Stromal cell of bone marrow (primary cell): ENCODE results near the gene GINM1.
A peak's percentile ranks its signal among the peaks of the same experiment; 100 is the strongest.

ENCODE experiments used
- DNase-seq: peaks from one replicate; pipeline ENCODE4 v3.0.0-alpha.2; 2012; ENCODE audit warnings: low read depth

GINM1 gene

DNA sequence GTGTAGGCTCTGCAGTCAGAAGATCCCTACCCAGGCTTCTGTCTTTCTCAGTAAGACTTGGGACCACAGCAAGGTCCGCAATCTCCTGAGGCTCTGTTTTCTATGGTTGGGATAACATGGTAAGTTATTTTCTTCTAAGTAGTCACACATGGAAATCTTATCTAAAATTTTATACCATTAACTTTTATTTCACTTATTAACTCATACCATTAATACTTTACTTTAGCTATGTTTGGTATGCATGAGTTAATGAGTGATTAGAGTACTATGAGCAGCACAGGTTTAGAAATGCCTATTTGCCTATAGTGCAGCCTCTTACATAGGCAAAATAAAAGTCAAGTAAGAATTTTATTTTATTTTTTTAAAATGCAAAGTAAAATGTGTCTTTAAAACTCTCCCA, 27.2 kb downstream of the GINM1 start:
- DNase-seq = no peak

DNA sequence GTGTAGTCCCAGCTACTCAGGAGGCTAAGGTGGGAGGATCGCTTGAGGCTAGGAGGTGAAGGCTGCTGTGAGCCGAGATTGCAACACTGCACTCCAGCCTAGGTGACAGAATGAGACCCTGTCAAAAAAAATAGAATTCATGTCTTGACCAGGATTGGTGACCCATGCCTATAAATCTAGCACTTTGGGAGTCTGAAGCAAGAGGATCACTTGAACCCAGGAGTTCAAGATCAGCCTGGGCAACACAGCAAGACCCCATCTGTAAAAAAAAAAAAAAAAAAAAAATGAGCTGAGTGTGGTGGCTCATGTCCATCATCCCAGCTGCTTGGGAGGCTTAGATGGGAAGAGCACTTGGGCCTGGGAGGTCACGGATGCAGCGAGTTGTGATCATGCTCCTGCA, 34.3 kb downstream of the GINM1 start:
- no peak for DNase-seq

DNA sequence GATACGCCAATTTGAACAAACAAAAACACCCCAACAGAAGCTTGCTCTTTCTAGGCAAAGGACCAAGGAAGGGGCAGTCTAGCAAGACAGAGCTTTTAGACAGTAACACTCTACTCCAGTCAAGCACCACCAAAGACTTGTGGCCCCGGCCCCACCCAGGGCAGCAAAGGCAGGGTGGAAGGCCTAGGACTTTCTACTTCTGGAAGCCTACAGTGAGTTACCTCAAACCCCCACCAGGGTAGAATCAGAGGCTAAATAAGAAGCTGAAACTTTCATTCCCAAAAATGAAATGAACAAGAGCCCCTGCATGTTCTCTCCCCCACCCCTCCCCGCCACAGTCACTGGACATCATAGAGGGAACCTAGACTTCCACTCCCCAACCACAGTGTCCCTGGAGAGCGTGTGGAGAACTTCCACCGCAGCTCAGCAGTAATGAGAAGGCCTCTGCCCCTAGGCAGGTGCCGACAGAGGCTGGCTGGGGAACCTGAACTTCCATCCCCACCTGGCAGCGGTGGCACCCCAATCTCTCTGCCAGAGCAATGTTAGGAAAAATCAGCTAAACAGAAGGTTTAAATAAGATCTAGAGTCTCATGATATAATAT, 42.3 kb downstream of the GINM1 start:
- no peak for DNase-seq

DNA sequence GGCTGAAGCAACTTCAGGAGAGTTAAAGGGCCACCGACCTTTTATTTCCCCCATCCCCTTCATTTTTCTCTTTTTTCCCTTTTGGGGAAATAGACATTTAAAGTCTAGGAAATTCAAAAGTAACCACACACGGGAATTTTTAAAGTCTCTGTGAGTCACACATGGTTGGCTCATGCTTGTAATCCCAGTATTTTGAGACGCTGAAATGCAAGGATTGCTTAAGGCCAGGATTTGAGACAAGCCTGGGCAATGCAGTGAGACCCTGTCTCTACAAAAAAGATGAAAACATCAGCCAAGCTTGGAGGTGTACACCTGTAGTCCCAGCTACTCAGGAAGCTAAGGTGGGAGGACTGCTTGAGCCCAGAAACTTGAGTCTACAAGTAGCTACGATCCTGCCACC, 48.2 kb downstream of the GINM1 start:
- peak; percentile 3 for DNase-seq

DNA sequence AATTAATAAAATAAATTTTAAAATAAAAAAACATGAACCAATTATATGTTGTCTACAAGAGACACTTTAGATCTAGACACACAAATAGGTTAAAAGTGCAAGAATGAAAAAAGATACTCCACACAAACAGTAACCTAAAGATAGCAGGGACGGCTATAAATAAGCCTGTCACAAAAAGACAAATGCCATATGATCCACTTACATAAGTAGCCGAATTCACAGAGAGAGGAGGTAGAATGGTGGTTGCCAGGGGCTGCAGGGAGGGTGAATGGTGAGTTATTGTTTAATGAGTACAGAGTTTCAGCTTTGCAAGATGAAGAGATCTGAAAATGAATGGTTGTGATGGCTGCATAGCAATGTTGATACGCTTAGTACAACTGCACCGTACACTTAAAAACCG, 49.6 kb downstream of the GINM1 start:
- no peak for DNase-seq

DNA sequence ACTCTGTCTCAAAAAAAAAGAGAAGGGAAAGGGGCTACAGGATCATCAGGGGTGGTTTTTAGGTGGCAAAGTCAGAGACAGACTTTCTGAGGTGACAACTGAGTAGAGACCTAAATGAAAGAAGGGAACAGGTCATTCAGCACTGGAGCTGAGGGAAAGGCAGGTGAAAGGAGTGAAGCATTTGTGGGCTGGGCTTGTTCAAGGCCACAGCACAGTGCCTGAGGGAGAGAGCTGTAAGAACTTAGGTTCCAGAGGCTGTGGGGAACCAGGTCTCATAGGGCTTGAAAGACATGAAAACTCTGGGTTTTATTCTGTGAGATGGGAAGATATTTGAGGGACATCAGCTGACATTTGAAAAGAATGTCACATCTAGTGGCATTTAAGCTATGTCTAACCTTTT, 61.5 kb downstream of the GINM1 start:
- DNase-seq = no peak

DNA sequence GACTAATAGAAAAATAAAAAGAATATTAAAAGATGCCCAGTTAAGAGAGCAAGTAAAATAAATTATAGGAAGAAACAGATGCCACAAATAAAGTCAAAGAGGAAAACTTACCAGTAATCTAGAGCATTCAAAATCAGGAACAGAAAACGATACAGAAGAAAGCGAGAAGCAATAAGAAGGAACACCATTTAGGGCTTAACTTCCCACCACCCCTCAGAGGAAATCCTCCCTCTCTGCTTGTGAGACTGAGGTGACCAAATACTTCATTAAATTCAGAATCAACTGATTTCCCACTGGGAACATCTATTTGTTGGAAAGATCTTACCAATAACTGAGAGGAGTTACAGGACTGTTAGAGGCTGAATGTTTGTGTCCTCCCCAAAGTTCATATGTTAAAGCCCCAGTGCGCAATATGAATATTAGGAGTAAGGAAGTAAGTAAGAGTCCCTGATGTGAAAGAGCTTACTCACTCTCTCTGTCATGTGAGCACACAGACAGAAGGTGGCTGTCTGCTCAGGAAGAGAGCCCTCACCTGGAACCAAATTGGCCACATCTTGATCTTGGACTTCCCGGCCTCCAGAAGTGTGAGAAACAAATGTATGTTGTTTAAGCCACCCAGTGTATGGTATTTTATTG, 62.8 kb downstream of the GINM1 start:
- no peak for DNase-seq

DNA sequence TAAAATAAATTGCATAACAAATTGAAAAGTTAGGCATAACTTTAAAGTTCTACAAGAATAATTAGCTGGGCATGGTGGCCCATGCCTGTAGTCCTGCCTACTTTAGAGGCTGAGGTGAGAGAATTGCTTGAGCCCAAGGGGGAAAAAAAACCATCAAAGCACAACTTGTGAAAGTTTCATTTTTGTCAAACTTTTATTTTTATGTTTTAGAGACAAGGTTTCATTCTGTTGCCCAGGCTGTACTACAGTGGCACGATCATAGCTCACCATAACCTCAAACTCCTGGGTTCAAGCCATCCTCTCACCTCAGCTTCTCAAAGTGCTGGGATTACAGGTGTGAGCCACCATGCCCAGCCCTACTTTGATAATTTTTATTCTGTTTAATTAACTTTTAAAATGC, 68.1 kb downstream of the GINM1 start:
- DNase-seq = no peak

DNA sequence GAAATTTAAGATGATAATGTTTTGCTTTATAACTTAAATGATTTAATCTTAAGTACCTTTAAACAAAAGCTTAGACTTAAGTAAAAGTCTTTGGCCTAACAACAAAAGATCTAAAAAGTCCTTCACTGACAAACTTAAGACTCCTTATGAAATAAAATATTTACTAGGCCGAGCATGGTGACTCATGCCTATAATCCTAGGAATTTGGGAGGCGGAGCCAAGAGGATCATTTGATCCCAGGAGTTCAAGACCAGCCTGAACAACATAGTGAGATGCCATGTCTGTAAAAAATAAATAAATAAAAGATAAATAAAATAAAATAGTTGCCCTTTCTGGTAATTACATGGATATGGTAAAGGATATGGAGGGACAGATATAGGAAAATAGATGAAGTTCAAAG, 69.9 kb downstream of the GINM1 start:
- peak; percentile 35 for DNase-seq
